Keratinocyte (primary cell): ENCODE results near the gene VIPR2. TPM values are rescaled to one million over a fixed set of nuclear protein-coding genes. Genes with fewer than 3 reads are reported as not detected.

Experiments used
- DNase-seq: peaks from one replicate; pipeline ENCODE4 v3.0.0-alpha.2; 2011; ENCODE audit warnings: low read depth, missing footprints, low spot score
- FAIRE-seq: peaks from 2 replicates; lab custom pipeline; 2011; peaks lifted over from hg19 to GRCh38; lab: Jason Lieb, UNC
- H2AFZ ChIP-seq: 2 replicates; pipeline ENCODE4 v1.6.0; 2012; ENCODE audit warnings: low read length, control low read depth, inconsistent platforms; ENCODE audit not compliant: control insufficient read depth
- H3K27ac ChIP-seq: 2 replicates; pipeline ENCODE4 v1.5.1; 2011; ENCODE audit warnings: low read length; ENCODE audit not compliant: control insufficient read depth, insufficient read depth
- H3K27me3 ChIP-seq: 3 replicates; pipeline ENCODE4 v1.6.0; 2011; ENCODE audit warnings: low read length; ENCODE audit not compliant: control insufficient read depth, insufficient read depth; ENCODE audit errors: extremely low read depth
- H3K36me3 ChIP-seq, 2 experiments: 2 replicates in 1 of 2; 3 replicates in 1 of 2; pipeline ENCODE4 v1.5.1; 2011; ENCODE audit warnings: low read length in 2 of 2, mild to moderate bottlenecking in 1 of 2; ENCODE audit not compliant: control insufficient read depth in 2 of 2, insufficient read depth in 2 of 2; ENCODE audit errors: extremely low read depth in 1 of 2
- H3K4me1 ChIP-seq: 3 replicates; pipeline ENCODE4 v1.5.1; 2011; ENCODE audit warnings: low read length; ENCODE audit not compliant: control insufficient read depth, insufficient read depth; ENCODE audit errors: extremely low read depth
- H3K4me2 ChIP-seq: 3 replicates; pipeline ENCODE4 v1.6.0; 2011; ENCODE audit warnings: low read depth, low read length; ENCODE audit not compliant: control insufficient read depth, insufficient read depth; ENCODE audit errors: extremely low read depth
- H3K4me3 ChIP-seq, 3 experiments: fragments of 200-600 bp in 1 of 3; sonication (generic) in 1 of 3; 2 replicates in 2 of 3; 3 replicates in 1 of 3; pipeline ENCODE4 v1.5.1; 2011 to 2016; ENCODE audit warnings: low read length in 3 of 3, mild to moderate bottlenecking in 3 of 3, control low read depth in 2 of 3, inconsistent platforms in 1 of 3, low read depth in 1 of 3, mixed read lengths in 1 of 3, mixed run types in 1 of 3, moderate library complexity in 1 of 3; ENCODE audit not compliant: control insufficient read depth in 2 of 3, insufficient read depth in 2 of 3; ENCODE audit errors: extremely low read depth in 1 of 3
- H3K79me2 ChIP-seq: 2 replicates; pipeline ENCODE4 v1.6.0; 2012; ENCODE audit warnings: low read length; ENCODE audit not compliant: control insufficient read depth, insufficient read depth
- H3K9ac ChIP-seq: 3 replicates; pipeline ENCODE4 v1.6.0; 2011; ENCODE audit warnings: low read length; ENCODE audit not compliant: control insufficient read depth, insufficient read depth; ENCODE audit errors: extremely low read depth
- H3K9me1 ChIP-seq: 3 replicates; pipeline ENCODE4 v1.6.0; 2011; ENCODE audit warnings: low read length; ENCODE audit not compliant: control insufficient read depth, insufficient read depth; ENCODE audit errors: extremely low read depth
- H3K9me3 ChIP-seq: 2 replicates; pipeline ENCODE4 v1.5.1; 2012; ENCODE audit warnings: low read depth, low read length; ENCODE audit not compliant: control insufficient read depth
- H4K20me1 ChIP-seq: 3 replicates; pipeline ENCODE4 v1.6.0; 2011; ENCODE audit warnings: low read length; ENCODE audit not compliant: control insufficient read depth, insufficient read depth; ENCODE audit errors: extremely low read depth
- EZH2 ChIP-seq: IDR thresholded peaks from one replicate; pipeline ENCODE4 v1.6.1; 2012; ENCODE audit warnings: inconsistent platforms, mild to moderate bottlenecking, low read length, moderate library complexity
- dilution Hi-C: fragments of 300-500 bp; cut with MboI; formaldehyde crosslinking; loops from one replicate; pipeline ENCODE4 v1.7.0; 2020; ENCODE audit warnings: low sequenced_read_pairs; ENCODE audit not compliant: extremely low pct_ligation_motif_present
- polyA plus RNA-seq, 5 experiments: library from polyadenylated mRNA; depleted of rRNA in 3 of 5; stranded (reverse) in 3 of 5; stranded (forward) in 1 of 5; unstranded in 1 of 5; fragments of >200 nt; gene quantifications; 1 replicate in 1 of 5; 2 replicates in 3 of 5; 3 replicates in 1 of 5; pipeline versions ENCODE4 v1.2.1 to v1.2.3, GENCODE V29; 2011 to 2012; ENCODE audit warnings: missing spikeins in 2 of 5, low read depth in 1 of 5, low replicate concordance in 1 of 5
- TF ChIP-seq, protein P1 (sequence below), 3 experiments: IDR thresholded peaks in 1 of 3; conservative IDR thresholded peaks in 1 of 3; optimal IDR thresholded peaks in 1 of 3; 2 replicates in 2 of 3; 3 replicates in 1 of 3; pipeline versions ENCODE3 to v1.5.1; 2011; ENCODE audit warnings: low read length in 3 of 3, mild to moderate bottlenecking in 3 of 3, moderate library complexity in 2 of 3, control low read depth in 1 of 3, inconsistent platforms in 1 of 3; ENCODE audit not compliant: insufficient read depth in 2 of 3; ENCODE audit errors: extremely low read depth in 1 of 3

VIPR2 gene
- polyA plus RNA-seq, 1 donor (not counting 4 experiments of a cell fraction or from before 2014, with no cell fraction given), result not detected

GRCh38 chr7:159153511-159153910, 8.8 kb upstream of the VIPR2 start:
- DNase-seq (no peak), FAIRE-seq (no peak)
- Histone ChIP-seq H3K9me1 (no peaks in the 10 kb centered on the region), H3K36me3 (no peaks in the 10 kb centered on the region), H3K4me2 (no peak overlapping the region), H3K27me3 (no peaks in the 10 kb centered on the region), H3K27ac (no peak overlapping the region), H3K79me2 (no peaks in the 10 kb centered on the region), H3K9me3 (no peaks in the 10 kb centered on the region), H2AFZ (no peak overlapping the region), H3K4me3 (no peak overlapping the region), H3K9ac (no peak overlapping the region), H3K4me1 (no peaks in the 10 kb centered on the region), H4K20me1 (no peaks in the 10 kb centered on the region)
- dilution Hi-C loops, result no loop called here
- TF ChIP-seq, protein P1, sequence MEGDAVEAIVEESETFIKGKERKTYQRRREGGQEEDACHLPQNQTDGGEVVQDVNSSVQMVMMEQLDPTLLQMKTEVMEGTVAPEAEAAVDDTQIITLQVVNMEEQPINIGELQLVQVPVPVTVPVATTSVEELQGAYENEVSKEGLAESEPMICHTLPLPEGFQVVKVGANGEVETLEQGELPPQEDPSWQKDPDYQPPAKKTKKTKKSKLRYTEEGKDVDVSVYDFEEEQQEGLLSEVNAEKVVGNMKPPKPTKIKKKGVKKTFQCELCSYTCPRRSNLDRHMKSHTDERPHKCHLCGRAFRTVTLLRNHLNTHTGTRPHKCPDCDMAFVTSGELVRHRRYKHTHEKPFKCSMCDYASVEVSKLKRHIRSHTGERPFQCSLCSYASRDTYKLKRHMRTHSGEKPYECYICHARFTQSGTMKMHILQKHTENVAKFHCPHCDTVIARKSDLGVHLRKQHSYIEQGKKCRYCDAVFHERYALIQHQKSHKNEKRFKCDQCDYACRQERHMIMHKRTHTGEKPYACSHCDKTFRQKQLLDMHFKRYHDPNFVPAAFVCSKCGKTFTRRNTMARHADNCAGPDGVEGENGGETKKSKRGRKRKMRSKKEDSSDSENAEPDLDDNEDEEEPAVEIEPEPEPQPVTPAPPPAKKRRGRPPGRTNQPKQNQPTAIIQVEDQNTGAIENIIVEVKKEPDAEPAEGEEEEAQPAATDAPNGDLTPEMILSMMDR (optimal IDR thresholded peaks at IDR 0.05 in 1 of 3, IDR thresholded peaks at IDR 0.05 in 1 of 3, conservative IDR thresholded peaks at IDR 0.05 in 1 of 3; ENCODE audit: extremely low read depth in 1 of 3, insufficient read depth in 2 of 3, low read length in 3 of 3), result no peak
- TF ChIP-seq EZH2, result no peak

GRCh38 chr7:159152816-159153215, 8.1 kb upstream of the VIPR2 start:
- no peak for TF ChIP-seq EZH2
- TF ChIP-seq, protein P1 (optimal IDR thresholded peaks at IDR 0.05 in 1 of 3, IDR thresholded peaks at IDR 0.05 in 1 of 3, conservative IDR thresholded peaks at IDR 0.05 in 1 of 3; ENCODE audit: extremely low read depth in 1 of 3, insufficient read depth in 2 of 3, low read length in 3 of 3), result no peak
- DNase-seq (no peak), FAIRE-seq (no peak)
- H3K9ac ChIP-seq, result no peak overlapping the region
- H3K9me1 ChIP-seq, result no peaks in the 10 kb centered on the region
- H3K27me3 ChIP-seq, result no peaks in the 10 kb centered on the region
- H3K9me3 ChIP-seq, result no peaks in the 10 kb centered on the region
- H2AFZ ChIP-seq, result no peak overlapping the region
- no peaks in the 10 kb centered on the region for H3K36me3 ChIP-seq
- H3K4me1 ChIP-seq, result no peaks in the 10 kb centered on the region
- no peaks in the 10 kb centered on the region for H3K79me2 ChIP-seq
- H3K27ac ChIP-seq, result no peak overlapping the region
- H4K20me1 ChIP-seq, result no peaks in the 10 kb centered on the region
- H3K4me3 ChIP-seq, result no peak overlapping the region
- dilution Hi-C loops, result no loop called here
- no peak overlapping the region for H3K4me2 ChIP-seq
